Transverse colon (tissue), 4 donors: Measurements from ENCODE around the gene SLIT2. TPM values are rescaled to one million over a fixed set of nuclear protein-coding genes. Genes with fewer than 3 reads are reported as not detected.

Experiments
- DNase-seq: peaks from one replicate; pipeline ENCODE4 v3.0.0-alpha.2; 2019
- H3K27ac ChIP-seq, 4 donors: fragments of 200-600 bp; sonication (generic); 2 replicates each; pipeline ENCODE4 v1.5.1; 2016 to 2018; ENCODE audit warnings: inconsistent platforms in 4 of 4
- H3K27me3 ChIP-seq: fragments of 200-600 bp; sonication (generic); 2 replicates; pipeline ENCODE4 v1.5.1; 2017; ENCODE audit warnings: inconsistent platforms
- H3K36me3 ChIP-seq, 4 donors: fragments of 200-600 bp; sonication (generic); 2 replicates each; pipeline ENCODE4 v1.5.1; 2017 to 2019; ENCODE audit warnings: inconsistent platforms in 4 of 4
- H3K4me1 ChIP-seq, 4 donors: fragments of 200-600 bp; sonication (generic); 2 replicates each; pipeline ENCODE4 v1.5.1; 2017 to 2020; ENCODE audit warnings: inconsistent platforms in 4 of 4
- H3K4me3 ChIP-seq, 4 donors: fragments of 200-600 bp; sonication (generic); 1 replicate in 1 of 4; 2 replicates in 3 of 4; pipeline versions ENCODE4 v1.5.1 to v1.6.1; 2017 to 2019; ENCODE audit warnings: inconsistent platforms in 4 of 4
- H3K9me3 ChIP-seq, 2 donors: fragments of 200-600 bp; sonication (generic); 2 replicates each; pipeline ENCODE4 v1.5.1; 2017 to 2019; ENCODE audit warnings: inconsistent platforms in 2 of 2
- EP300 ChIP-seq: sonication (generic); formaldehyde crosslinking; IDR thresholded peaks from one replicate; pipeline ENCODE4 v1.6.1; 2017; ENCODE audit warnings: antibody characterized with exemption, low read depth
- POLR2A ChIP-seq: fragments of 450-650 bp; IDR thresholded peaks from one replicate; pipeline ENCODE4 v1.6.1; 2016; ENCODE audit warnings: antibody characterized with exemption, mild to moderate bottlenecking, moderate library complexity
- POLR2AphosphoS5 ChIP-seq, 3 donors: sonication (generic); formaldehyde crosslinking; IDR thresholded peaks; one replicate each; pipeline ENCODE4 v1.6.1; 2016; ENCODE audit warnings: antibody characterized with exemption in 3 of 3
- WGBS, 2 donors: methylation state at CpG; one replicate each; pipeline ENCODE4 v1.1.5; 2018; ENCODE audit warnings: low coverage in 1 of 2; 5-methylcytosine and 5-hydroxymethylcytosine counted together
- in situ Hi-C, 4 donors: fragments of 200-750 bp; cut with MboI; loops; one replicate each; pipeline versions ENCODE4 v1.15.0 to v1.15.1; 2017; ENCODE audit warnings: low sequenced_read_pairs in 3 of 4, low pct_ligation_motif_present in 1 of 4, low pct_unique_long_range_greater_than_20kb in 1 of 4
- intact Hi-C: fragments of 100-400 bp; cut with DNase I; formaldehyde crosslinking; loops from one replicate; pipeline ENCODE4 v1.15.1; 2023; ENCODE audit warnings: low total_unique reads
- total RNA-seq, 4 donors: library from RNA; depleted of rRNA; stranded (reverse); fragments of >200 nt; gene quantifications; one replicate each; pipeline ENCODE4 v1.1.0, GENCODE V29; 2016
- TF ChIP-seq, protein P1 (sequence below), 5 experiments: fragments of 200-600 bp in 3 of 5; fragments of 450-650 bp in 2 of 5; sonication (generic) in 3 of 5; IDR thresholded peaks; 1 replicate in 2 of 5; 2 replicates in 3 of 5; pipeline ENCODE4 v1.5.1; 2016 to 2017; ENCODE audit warnings: antibody characterized with exemption in 5 of 5, inconsistent platforms in 3 of 5, mild to moderate bottlenecking in 2 of 5, moderate library complexity in 1 of 5

SLIT2 gene
- total RNA-seq, 4 donors from 2014 or later: 2.2 to 6.7 (median 5.6) TPM

DNA sequence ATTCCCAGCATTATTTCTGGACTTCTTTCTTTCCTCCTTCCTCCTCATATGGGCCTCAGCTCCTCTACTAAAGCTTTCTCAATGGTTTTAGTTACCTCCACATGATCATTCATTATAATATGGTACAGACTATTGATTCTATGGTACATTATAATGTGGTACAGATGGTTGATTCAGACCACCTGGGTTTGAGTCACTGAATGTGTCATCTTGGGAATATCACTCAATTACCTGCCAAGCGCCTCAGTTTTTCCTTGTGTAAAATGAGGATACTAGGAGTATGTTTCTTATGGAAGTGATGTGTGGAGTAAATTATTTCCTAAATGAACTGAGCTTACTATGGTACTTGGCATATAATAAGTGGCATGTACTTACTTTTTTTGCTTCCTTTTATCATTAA lies 27.7 kb downstream of the SLIT2 start:
- no peaks in the 10 kb centered on the region for H3K9me3 ChIP-seq
- DNase-seq: no peak
- no peak overlapping the region for H3K27ac ChIP-seq
- H3K27me3 ChIP-seq: no peaks in the 10 kb centered on the region
- no peak overlapping the region for H3K4me3 ChIP-seq
- 79 to 100% methylated on average over 1 of the region's 1 CpG for WGBS, 2 donors
- TF ChIP-seq, protein P1, sequence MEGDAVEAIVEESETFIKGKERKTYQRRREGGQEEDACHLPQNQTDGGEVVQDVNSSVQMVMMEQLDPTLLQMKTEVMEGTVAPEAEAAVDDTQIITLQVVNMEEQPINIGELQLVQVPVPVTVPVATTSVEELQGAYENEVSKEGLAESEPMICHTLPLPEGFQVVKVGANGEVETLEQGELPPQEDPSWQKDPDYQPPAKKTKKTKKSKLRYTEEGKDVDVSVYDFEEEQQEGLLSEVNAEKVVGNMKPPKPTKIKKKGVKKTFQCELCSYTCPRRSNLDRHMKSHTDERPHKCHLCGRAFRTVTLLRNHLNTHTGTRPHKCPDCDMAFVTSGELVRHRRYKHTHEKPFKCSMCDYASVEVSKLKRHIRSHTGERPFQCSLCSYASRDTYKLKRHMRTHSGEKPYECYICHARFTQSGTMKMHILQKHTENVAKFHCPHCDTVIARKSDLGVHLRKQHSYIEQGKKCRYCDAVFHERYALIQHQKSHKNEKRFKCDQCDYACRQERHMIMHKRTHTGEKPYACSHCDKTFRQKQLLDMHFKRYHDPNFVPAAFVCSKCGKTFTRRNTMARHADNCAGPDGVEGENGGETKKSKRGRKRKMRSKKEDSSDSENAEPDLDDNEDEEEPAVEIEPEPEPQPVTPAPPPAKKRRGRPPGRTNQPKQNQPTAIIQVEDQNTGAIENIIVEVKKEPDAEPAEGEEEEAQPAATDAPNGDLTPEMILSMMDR (IDR thresholded peaks at IDR 0.05): no peak
- TF ChIP-seq EP300 (no peak), POLR2A (no peak), POLR2AphosphoS5 (IDR thresholded peaks at IDR 0.05) (no peak)
- no peaks in the 10 kb centered on the region for H3K4me1 ChIP-seq
- in situ Hi-C loops (no loop called here), intact Hi-C loops (no loop called here)
- H3K36me3 ChIP-seq: no peaks in the 10 kb centered on the region

DNA sequence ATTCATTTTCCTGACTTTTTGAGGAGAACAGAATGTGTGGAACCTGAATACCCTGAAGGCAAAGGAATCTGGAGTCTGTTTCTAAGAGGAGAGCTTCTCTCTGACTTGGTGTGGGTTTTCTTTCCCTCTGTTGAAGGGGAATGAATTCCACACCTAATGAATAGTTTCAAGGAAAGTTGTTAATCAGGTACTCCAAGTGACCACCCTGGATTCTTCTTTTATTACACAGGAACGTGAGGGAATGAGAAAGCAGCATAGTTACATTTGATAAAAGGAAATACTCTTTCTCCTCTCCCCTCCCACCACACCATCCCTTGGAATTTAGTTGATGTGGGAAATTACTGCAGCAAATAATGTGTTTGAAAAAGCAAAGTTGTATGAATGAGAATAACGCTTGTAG lies 29.7 kb downstream of the SLIT2 start:
- Histone ChIP-seq H3K36me3 (no peaks in the 10 kb centered on the region), H3K4me1 (no peaks in the 10 kb centered on the region), H3K27me3 (no peaks in the 10 kb centered on the region), H3K4me3 (no peak overlapping the region), H3K9me3 (no peaks in the 10 kb centered on the region), H3K27ac (no peak overlapping the region)
- intact Hi-C loops: no loop called here
- TF ChIP-seq EP300 (no peak), POLR2A (no peak), POLR2AphosphoS5 (IDR thresholded peaks at IDR 0.05) (no peak)
- TF ChIP-seq, protein P1 (IDR thresholded peaks at IDR 0.05): no peak
- DNase-seq: no peak
- 42 to 44% methylated on average over 2 of the region's 2 CpGs for WGBS, 2 donors
- in situ Hi-C loops: no loop called here

DNA sequence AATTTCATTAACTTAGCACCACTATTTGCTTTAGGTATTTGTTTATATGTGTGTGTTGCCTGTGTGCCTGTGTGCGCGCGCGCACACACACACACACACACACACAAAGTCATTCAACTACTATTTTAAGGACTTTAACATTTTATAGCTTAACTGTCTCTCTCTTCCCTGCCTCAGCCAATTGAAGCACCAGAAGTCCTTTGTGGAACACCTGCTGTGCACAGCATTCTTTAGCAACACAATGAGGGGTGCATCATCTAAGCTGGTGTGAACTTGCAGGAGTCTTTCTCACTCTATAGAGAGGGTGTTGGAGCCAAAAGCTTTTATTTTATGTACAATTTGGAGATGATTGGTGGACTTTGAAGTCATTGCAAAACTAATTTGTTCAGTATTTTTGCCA lies 31.3 kb downstream of the SLIT2 start:
- in situ Hi-C loops: no loop called here
- 80 to 90% methylated on average over 4 of the region's 4 CpGs for WGBS, 2 donors
- intact Hi-C loops: no loop called here
- Histone ChIP-seq H3K4me3 (no peak overlapping the region), H3K27ac (no peak overlapping the region), H3K27me3 (no peaks in the 10 kb centered on the region), H3K36me3 (no peaks in the 10 kb centered on the region), H3K9me3 (no peaks in the 10 kb centered on the region), H3K4me1 (no peaks in the 10 kb centered on the region)
- DNase-seq: no peak
- TF ChIP-seq, protein P1 (IDR thresholded peaks at IDR 0.05): no peak
- TF ChIP-seq POLR2AphosphoS5 (IDR thresholded peaks at IDR 0.05) (no peak), EP300 (no peak), POLR2A (no peak)

DNA sequence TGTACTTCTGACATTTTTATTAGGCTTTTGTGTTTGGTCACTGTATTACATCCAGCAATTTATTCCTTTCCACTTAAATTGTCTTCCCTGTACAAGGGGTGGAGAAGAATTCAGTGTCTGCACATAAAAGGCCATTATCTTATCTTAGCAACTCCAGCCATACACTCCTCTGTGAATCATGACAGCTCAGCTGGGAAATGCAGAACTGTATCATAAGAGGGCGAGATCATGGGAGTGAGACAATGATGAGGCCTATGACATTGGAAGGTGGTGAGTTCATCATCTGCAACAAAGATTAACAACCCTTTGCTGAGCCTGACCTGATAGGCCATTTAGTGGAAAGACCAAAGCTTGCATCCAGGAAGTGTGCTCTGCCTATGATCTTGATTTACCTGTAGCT lies 33.3 kb downstream of the SLIT2 start:
- no peak for TF ChIP-seq POLR2A
- TF ChIP-seq POLR2AphosphoS5 (IDR thresholded peaks at IDR 0.05): no peak
- no peak for TF ChIP-seq EP300
- TF ChIP-seq, protein P1 (IDR thresholded peaks at IDR 0.05): no peak
- Histone ChIP-seq H3K27me3 (no peaks in the 10 kb centered on the region), H3K4me3 (no peak overlapping the region), H3K4me1 (no peaks in the 10 kb centered on the region), H3K27ac (no peak overlapping the region), H3K36me3 (no peaks in the 10 kb centered on the region), H3K9me3 (no peaks in the 10 kb centered on the region)
- intact Hi-C loops: no loop called here
- 77 to 86% methylated on average over 1 of the region's 1 CpG for WGBS, 2 donors
- in situ Hi-C loops: no loop called here
- DNase-seq: no peak
